GM21737 (cell line): Measurements from ENCODE around the gene SPOCK1.
A peak's percentile ranks its signal among the peaks of the same experiment; 100 is the strongest.
"Not testable (repeated sequence)": the region's sequence is repeated elsewhere in the genome, so short reads cannot be mapped to it uniquely, and the experiment has no call there.

Experiments used
- ATAC-seq: cut with Tn5 transposase; IDR thresholded peaks from one replicate; pipeline ENCODE4 v1.9.1; 2021; ENCODE audit warnings: mild to moderate bottlenecking, moderate library complexity; ENCODE audit not compliant: unreplicated experiment

SPOCK1 gene

DNA sequence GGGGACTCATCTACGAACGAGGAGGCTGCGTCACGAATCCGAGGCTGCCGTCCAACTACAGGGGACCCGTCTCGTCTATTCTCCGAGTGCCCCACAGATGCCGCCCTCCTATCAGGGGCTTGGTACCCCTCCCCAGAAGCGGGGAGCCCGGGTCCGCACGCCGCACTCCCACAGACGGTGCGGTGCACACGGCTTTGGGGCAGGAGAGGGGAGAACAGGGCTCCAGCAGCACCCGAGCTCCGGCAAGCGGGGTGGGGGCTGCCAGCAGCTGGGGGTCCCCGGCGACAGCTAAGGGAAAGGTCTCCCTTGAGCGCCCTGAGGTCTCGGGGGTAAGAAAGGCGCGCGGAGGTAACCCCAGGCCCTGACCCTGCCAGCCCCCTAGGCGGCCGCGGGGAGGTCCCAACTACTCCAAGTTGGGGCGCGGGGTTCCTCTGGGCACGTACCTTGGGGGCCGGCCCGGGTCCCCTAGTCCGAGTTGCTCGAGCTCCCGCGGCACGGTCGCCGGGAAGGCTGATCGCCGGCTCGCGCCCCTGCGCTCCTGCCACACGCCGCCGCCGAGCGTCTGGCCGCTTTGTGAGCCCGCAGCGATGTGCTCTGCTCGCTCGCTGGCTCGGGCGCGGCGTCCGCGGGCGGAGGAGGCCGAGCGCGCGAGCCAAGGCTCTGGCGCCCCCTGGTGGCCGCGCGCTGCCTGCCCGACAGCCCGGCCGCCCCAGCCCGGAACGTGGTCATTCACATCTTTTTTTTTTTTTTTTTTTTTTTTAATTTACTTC lies at the start of gene SPOCK1:
Gene SPOCK1 (minus strand): TSS at position 591 of the 770 bp plus-strand sequence.
- peak; percentile 85 for ATAC-seq

- no peak for ATAC-seq
These were observed 46.8 kb upstream of the SPOCK1 start for GRCh38 chr5:137545956-137546355.

GRCh38 chr5:137535449-137535848 lies 36.3 kb upstream of the SPOCK1 start:
- not testable (repeated sequence) for ATAC-seq

- ATAC-seq = no peak
These were observed 34.8 kb upstream of the SPOCK1 start for GRCh38 chr5:137533963-137534362.

DNA sequence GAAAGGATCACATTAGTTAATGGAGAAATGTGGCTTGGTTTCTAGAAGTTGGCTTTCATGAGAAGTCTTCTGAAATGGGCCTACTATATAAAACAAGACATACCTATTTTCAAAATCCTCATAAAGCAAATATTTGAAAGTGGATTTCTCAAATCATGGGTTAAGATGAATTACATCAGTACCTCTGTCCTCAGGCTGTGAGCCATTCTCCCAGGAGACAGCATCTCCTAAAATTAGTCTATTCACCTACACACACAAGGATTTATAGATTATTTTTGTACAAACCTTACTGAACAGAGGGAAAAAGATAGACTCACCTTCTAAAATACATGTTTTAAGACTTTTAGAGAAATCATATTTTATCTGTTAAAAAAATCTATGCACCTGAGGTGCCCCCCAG lies 32.1 kb upstream of the SPOCK1 start:
- ATAC-seq = no peak

DNA sequence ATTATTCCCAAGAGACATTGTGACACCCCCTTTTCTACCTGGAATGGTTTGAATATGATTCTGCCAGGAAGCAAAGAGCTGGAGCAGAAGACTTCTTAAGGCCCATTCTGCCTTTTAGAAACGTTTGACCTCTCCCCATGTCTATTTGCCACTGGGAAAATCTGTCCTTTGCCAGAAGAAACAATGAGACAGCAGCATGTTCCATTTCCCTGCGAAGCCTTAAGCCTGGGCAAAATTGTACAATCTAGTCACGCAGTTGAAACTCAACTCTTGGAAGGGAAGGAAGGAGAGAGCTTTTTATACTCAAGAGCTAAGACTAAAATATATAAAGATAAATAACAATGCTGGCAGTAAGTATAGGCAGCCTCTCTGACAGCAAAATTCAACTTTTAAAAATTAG lies 22.1 kb upstream of the SPOCK1 start:
- ATAC-seq = no peak

DNA sequence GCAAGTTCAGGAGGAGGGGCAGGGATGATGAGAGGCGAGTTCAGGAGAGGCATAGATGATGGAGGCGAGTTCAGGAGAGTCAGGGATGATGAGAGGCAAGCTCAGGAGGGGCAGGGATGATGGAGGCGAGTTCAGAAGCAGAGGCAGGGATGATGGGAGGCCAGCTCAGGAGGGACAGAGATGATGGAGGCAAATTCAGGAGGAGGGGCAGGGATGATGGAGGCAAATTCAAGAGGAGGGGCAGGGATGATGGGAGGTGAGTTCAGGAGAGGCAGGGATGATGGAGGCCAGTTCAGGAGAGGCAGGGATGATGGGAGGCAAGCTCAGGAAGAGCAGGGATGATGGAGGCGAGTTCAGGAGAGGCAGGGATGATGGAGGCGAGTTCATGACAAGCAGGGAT lies 17.8 kb upstream of the SPOCK1 start:
- no peak for ATAC-seq

GRCh38 chr5:137516251-137516797 lies 17.2 kb upstream of the SPOCK1 start:
- ATAC-seq = no peak

DNA sequence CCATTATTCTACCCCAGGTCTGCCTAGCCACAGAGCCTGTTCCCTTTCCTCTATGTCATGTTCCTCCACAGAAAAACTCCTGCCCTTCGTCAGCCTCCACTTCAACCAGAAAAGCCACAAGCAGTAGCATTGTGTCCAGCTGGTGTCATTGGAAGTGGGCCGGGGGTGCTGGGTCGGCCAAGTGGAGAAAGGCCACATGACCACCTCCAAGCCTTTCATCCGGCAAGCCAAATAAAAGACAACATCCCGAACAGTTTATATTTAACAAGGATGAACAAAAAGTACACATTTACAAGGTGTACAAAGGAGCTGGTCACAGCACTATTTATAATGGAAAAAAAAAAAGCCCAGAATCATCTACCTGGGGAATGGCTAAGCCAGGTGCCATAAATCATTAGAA lies 16.1 kb upstream of the SPOCK1 start:
- ATAC-seq = no peak

GRCh38 chr5:137510671-137511070 lies 11.5 kb upstream of the SPOCK1 start:
- no peak for ATAC-seq

GRCh38 chr5:137507150-137507549 lies 8.0 kb upstream of the SPOCK1 start:
- ATAC-seq = no peak

GRCh38 chr5:137506296-137506695 lies 7.2 kb upstream of the SPOCK1 start:
- ATAC-seq = no peak

DNA sequence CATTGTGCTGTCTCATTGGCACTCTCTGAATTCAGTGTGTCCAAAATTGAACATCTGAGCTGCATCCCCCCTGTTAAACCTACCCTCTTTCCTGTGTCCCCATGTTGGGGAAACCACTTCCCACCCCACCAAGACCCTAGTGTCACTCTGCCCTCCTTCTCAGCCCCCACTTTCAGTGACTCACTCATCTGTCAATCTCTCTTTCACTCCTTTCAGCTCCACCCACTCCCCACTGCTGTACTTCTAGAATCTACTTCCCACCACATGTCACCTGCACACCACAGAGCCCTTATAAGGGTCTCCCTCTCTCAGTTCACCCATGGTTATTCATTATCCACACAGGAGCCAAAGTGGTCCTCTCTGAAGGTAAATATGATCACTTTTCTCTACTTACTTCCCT lies 5.8 kb upstream of the SPOCK1 start:
- no peak for ATAC-seq

DNA sequence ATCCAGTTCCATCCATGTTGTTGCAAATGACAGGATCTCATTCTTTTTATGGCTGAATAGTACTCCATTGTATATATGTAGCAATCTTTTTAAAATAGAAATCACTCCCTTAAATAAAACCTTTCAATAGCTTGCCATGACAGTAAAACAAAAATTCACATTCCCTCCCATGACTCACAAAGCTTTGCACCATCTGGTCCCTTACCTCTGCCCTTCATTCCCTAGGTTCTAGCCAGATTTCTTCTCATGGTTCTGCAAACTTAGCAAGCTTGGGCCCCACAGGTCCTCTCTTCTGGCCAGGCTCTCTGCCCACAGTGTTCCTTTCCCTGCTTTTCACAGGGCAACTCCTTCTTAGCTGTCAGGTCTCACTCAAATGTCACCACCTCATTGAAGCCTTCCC lies 4.3 kb upstream of the SPOCK1 start:
- no peak for ATAC-seq

- ATAC-seq = no peak
These were observed 3.5 kb upstream of the SPOCK1 start for GRCh38 chr5:137502632-137503031.

DNA sequence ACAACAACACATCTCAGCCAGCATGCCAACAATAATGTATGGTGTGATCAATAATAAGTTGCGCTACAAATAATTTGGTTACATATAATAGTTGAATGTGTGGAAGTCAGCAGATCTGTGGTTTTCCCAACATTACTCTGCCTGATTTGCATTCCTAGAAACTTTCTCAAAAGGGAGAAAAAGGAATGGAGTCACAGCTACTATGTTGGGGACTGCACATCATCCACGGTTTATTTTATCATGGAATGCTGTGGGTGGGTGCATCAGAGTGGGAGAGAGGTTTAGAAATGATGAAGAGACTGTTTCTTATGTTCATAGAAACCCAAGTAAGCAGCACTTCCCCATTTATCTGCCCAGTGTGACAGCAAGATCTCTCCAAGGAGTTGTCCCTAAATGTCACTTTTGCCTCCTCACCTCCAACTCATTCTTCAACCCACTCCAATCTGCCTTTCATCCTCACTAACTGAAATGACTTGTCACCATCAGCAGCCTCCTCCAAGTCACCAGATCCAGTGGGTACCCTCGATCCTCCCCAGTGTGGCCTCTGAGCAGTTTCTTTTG lies 2.8 kb upstream of the SPOCK1 start:
- no peak for ATAC-seq

DNA sequence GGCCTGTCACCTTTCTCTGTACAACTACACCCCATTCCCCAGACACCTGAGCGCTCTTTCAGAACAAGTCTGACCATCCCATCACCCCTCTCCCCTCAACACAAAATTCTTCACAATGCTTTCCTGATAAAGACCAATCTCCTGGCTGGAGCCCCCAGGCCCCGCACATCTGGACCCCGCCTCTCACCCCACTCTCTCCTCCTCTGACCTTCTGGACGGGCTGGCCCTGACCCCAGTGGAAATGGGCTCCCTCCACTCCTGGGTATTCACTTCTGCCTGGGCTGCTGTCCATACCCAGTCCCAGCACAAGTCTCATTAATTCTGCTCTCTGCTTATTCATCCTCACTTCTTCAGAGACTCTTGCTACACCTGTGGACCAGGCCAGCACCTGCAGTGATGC lies 2.1 kb upstream of the SPOCK1 start:
- no peak for ATAC-seq

DNA sequence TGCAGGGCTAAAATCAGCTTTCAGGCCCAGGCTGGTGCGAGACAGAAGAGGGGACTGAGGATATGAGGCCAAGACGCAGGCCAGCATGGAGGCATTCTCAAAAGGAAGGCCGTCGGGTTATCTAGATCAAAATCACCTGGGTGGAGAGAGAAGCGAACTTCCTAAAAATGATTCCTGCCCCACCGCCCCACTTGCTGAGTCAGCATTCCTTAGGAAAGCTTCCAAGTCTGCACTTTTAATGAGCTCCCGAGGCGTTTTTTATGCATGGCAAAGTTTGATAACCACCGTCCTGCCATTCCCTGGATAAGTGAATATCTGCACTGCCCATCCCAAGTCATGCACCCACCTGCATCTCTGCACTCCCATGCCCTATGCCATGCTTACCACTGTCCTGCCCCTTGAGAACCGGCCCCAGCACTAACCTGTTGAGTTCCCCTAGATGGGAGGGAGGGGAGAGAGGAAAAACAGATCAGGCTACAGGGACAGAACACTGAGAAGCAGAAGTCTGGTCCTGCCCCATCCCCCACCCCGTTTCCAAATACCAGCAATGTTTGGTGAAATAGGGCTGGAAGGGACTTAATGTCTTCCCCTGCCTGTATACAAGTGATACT lies 1.6 kb upstream of the SPOCK1 start:
- no peak for ATAC-seq

DNA sequence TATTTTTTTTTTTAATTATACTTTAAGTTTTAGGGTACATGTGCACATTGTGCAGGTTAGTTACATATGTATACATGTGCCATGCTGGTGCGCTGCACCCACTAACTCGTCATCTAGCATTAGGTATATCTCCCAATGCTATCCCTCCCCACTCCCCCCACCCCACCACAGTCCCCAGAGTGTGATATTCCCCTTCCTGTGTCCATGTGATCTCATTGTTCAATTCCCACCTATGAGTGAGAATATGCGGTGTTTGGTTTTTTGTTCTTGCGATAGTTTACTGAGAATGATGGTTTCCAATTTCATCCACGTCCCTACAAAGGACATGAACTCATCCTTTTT lies 351 bp upstream of the SPOCK1 start:
- ATAC-seq = not testable (repeated sequence)

DNA sequence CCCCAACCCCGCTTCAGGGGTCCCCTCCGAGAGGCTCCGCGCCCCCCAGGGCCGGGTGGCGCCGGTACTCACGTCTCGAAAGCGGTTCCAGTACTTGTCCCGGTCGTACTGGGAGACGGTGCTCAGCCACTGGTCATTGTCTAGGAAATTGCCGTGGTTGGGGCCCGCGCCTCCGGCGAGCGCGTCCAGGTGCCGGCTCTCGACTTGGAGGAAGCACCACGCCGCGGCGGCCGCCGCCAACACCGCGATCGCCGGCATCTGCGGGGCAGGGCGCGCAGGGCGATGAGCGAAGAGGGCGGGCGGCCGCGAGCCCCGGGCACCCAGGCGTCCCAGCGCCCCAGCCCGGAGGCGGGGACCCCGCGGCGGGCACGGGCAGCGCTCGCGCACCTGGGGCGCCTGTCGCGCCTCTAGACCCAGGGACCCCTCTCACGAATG lies 808 bp downstream of the SPOCK1 start:
- ATAC-seq = no peak

GRCh38 chr5:137497396-137498290 lies 1.5 kb downstream of the SPOCK1 start:
- no peak for ATAC-seq
